ENCODE measurements around the gene RETN.

DNA sequence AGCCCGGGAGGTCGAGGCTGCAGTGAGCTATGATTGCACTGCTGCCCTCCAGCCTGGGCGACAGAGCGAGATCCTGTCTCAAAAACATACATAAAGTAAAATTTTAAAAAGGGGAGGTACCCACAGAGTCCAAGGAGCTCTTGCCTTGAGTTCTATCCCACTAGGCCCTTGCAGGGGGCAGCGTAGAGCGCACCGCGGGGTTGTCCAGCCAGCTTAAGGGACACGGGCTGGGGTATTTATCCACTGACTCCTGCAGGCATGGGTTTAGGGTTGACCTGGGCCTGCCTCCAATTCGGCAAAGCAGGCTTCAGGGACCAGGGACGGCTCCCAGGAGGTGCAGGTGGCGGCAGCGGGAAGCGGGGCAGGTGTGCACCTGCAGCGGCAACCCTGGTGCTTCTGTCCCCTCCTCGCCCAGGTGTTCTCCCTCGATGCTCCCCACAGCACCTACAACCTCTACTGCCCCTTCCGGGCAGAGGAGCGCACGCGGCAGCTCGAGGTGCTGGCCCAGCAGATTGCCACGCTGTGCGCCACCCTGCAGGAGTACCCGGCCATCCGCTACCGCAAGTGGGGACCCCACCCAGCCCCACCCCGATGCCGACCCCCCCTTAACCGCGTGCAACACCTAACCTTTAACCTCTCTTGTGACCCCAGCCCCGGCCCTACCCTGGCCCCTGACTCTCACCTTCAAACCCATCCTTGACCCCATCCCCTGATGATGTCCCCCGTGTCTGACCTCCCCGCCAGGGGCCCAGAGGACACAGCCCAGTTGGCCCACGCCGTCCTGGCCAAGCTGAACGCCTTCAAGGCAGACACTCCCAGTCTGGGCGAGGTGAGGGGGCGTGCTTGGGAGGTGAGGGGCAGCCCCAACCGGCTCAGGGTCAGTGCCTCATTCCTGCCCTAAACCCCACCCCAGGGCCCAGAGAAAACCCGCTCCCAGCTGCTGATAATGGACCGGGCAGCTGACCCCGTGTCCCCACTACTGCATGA, 27.3 kb upstream of the RETN start:
- TF ChIP-seq EP300 (IDR thresholded peaks at IDR 0.05) (no peak), CTCF (IDR thresholded peaks at IDR 0.05) (no peak), POLR2A (IDR thresholded peaks at IDR 0.05) (no peak), POLR2AphosphoS5 (IDR thresholded peaks at IDR 0.05) (no peak)
